GM10847 (cell line): ENCODE results near the gene DOCK4.

Source experiments
- POLR2A ChIP-seq: IDR thresholded peaks from 2 replicates; pipeline ENCODE4 v1.6.1; 2011; ENCODE audit not compliant: insufficient read length; ENCODE audit errors: extremely low read depth

Gene DOCK4

GRCh38 chr7:112202816-112203215 lies 3.4 kb downstream of the DOCK4 start:
- TF ChIP-seq POLR2A = no peak

- no peak for TF ChIP-seq POLR2A
Observed at GRCh38 chr7:112201839-112202238, 4.4 kb downstream of the DOCK4 start.

- TF ChIP-seq POLR2A = no peak
Observed at GRCh38 chr7:112201411-112201810, 4.8 kb downstream of the DOCK4 start.

- TF ChIP-seq POLR2A = no peak
Observed at GRCh38 chr7:112199672-112200071, 6.5 kb downstream of the DOCK4 start.

GRCh38 chr7:112199035-112199655 lies 7.1 kb downstream of the DOCK4 start:
- TF ChIP-seq POLR2A = no peak

- TF ChIP-seq POLR2A = no peak
Observed at GRCh38 chr7:112197322-112197721, 8.9 kb downstream of the DOCK4 start.

GRCh38 chr7:112195717-112196116 lies 10.5 kb downstream of the DOCK4 start:
- TF ChIP-seq POLR2A = no peak

GRCh38 chr7:112193915-112194502 lies 12.2 kb downstream of the DOCK4 start:
- TF ChIP-seq POLR2A = no peak

- no peak for TF ChIP-seq POLR2A
Observed at GRCh38 chr7:112192236-112193154, 13.7 kb downstream of the DOCK4 start.

- no peak for TF ChIP-seq POLR2A
Observed at GRCh38 chr7:112190120-112190519, 16.1 kb downstream of the DOCK4 start.

- TF ChIP-seq POLR2A = no peak
Observed at GRCh38 chr7:112189691-112190090, 16.5 kb downstream of the DOCK4 start.

GRCh38 chr7:112188257-112188656 lies 17.9 kb downstream of the DOCK4 start:
- TF ChIP-seq POLR2A = no peak

- TF ChIP-seq POLR2A = no peak
Observed at GRCh38 chr7:112186300-112186699, 19.9 kb downstream of the DOCK4 start.

GRCh38 chr7:112185005-112185834 lies 21.0 kb downstream of the DOCK4 start:
- TF ChIP-seq POLR2A = no peak

GRCh38 chr7:112184455-112184854 lies 21.7 kb downstream of the DOCK4 start:
- no peak for TF ChIP-seq POLR2A

- no peak for TF ChIP-seq POLR2A
Observed at GRCh38 chr7:112183266-112183665, 22.9 kb downstream of the DOCK4 start.

GRCh38 chr7:112182749-112183148 lies 23.4 kb downstream of the DOCK4 start:
- TF ChIP-seq POLR2A = no peak
